Cortex of kidney (tissue), 1 donor: ENCODE measurements around the gene CST9L.
"Not testable (repeated sequence)": the region's sequence is repeated elsewhere in the genome, so short reads cannot be mapped to it uniquely, and the experiment has no call there.

ENCODE experiments used
- DNase-seq: peaks from one replicate; lab custom pipeline; 2025; lab: John Stamatoyannopoulos, UW

CST9L gene

DNA sequence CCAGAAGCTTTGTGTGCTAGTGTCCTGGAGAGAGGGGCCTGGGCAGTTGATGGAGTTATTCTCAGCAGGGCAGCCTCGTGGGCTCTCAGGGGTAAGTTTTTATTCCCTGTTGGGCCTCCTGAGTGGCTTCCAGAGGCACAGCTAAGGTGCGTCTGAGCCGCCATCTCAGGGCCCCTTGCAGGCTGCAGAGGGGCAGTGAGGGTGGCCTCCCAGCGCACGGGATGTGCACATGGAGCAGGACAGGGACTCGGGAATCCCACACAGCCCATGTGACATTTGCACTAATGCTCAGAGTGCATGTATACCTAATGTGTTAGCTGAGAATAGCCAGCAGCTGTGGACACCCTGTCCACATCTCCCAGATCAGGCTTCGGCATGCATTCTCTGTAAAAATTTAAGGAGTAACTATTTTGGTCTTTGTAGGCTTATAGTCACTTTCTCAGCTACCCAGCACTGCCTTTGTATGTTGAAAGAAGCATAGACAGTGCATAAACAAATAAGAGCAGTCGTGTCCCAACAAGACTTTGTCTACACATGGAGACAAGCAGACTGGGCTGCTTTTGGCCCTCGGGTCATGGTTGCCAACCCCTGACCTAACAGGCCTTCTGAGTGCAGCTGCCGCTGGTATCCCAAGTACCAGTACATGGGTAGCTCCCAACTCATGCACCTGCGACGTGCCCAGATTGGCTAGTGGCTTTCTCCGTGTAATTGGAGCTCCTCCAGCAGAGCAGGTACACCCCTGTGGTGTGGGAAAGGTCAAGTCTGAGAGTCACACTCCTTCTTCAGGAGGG lies 18.6 kb upstream of the CST9L start:
- no peak for DNase-seq

DNA sequence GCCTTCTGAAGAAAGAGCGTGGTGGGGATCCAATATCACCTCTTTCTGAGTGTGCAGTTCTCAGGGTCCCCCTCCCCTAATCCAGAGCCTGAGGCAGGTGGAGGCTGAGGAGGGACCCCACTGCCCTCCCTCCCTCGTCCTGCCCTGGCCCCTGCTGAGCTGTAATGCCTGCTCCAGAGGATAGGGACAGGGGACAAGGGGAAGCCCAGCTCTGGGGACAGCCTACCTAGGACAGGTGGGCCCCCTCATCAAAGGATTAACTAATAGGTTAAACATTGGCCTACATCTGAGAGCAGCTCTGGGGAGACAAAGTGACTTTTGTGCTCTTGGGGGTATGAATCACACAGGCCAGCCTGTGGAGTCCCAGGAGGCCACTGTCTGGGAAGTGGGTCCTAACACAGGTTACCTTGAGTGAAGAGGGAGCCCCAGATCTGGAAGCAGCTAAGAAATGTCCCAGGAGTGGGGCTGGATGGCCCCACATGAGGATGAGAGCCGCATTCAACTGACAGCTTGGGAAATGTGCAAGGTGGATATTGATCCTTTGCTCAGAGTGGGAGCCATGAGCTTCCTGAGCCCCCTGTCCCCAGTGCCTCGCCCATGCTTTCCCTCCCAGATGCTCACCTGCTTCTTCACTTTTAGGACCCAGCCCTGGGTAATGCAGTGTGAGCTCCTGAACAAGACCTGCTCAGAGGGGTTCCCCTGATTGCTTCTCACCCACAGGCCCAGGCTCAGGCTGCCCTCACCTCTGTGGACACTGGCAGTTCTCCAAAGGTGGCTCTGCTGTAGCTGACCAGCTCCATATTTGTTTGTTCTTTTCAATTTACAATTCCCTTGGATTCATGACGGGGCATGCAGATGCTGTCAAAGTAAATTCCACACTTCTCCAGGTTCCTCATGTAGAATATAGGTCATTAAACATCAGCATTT lies 17.8 kb upstream of the CST9L start:
- DNase-seq, result no peak

DNA sequence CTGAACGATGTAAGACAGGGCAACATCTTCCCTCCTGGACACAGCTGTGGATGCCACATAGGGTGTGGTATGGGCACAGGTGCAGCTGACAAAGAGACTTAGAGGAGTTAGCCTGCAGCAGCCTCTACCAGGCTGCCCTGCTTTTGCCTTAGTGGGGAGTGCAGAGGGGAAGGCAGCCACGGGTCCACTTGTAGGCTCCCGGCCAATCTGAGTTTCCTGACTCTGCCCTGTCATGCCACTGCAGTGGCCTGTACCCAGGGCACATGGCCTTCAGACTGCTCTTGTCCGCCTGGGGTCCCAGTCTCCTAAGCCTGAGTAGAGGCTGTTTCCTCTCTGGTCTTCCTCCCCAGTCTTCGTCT lies 17.1 kb upstream of the CST9L start:
- no peak for DNase-seq

DNA sequence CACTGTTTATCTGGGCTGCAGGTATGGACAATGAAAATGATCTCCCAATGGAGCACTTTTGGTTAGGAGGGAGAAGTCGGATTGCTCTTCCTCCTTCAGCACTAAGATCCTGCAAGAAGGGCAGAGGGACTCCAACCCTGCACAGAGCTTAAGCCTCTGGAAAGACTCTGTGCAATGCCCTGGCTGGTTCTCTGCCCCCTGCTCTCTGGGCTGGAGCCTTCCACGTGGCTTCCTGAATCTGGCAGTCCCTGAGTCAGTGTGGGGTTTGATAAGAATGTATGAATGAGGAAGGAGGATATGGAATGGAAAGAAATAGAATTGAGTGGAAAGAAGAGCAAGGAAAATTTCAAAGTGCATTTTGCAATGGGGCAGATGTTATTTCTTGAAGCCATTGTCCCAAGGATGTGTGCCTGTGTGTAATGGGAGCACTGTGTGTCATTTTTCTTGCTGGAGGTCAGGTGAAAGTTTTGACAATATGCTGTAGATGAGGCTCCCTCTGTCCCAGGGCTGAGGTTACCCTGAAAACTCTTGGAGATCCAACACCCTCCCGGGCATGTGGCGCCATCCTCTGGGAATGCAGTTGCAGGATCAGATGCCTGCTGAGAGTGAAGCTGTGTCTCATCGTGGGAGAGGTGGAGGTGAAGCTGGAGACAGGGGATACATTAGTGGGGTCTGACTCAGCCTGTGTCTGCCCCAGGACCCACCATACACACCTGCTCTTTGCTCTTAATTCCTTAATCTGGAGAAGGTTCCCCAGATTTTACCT lies 16.3 kb upstream of the CST9L start:
- no peak for DNase-seq

DNA sequence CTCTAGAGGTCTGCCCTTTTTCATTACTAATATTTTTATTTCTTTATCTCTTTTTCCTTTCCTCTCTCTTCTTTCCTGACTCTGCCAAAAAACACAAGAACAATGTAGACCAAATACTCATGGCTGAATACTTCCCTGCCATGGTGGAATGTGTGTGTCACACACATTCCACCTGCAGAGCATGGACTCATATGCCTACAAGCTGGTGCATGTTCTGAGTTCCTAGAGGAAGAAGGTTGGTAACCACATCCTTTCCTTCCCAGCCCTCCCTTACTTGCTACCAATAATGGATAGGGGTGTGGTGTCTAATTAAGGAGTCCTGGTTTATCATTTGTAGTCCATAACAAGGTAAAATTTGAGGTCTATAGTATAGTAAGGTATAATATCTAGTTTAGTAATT lies 15.2 kb upstream of the CST9L start:
- no peak for DNase-seq

DNA sequence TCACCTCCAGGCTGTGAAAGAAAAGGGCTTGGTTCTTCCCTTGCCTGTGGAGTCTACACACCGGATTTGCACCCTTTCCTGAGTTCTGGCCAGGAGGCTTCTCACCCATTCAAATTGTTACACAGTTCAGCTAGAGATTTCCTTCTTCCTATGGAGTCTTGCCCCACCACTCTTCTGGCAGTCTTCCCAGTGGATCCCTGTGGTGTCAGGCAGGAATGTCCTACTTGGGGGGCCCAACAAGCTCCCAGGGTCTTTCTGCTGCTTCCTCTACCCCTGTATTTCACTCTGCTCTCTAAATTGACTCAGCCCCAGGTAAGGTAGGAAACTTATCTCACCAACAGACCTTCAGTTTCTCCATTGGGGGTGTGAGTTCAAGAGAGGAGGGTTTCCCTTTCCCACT lies 14.0 kb upstream of the CST9L start:
- no peak for DNase-seq

DNA sequence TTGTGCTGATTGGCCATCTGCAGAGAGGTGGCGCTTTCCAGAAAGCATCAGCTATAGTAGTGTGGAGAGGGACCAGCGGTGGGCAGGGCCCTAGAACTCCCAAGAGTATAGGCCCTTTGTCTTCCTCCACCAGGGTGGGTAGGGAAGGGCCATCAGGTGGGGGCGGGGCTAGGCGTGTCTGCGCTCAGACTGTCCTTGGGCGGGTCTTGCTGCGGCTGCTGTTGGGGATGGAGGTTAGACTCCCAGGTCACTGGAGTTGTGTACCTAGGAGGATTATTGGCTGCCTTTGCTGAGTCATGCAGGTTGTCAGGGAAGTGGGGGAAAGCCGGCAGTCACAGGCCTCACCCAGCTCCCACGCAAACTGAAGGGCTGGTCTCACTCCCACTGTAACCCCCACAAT lies 13.5 kb upstream of the CST9L start:
- not testable (repeated sequence) for DNase-seq

DNA sequence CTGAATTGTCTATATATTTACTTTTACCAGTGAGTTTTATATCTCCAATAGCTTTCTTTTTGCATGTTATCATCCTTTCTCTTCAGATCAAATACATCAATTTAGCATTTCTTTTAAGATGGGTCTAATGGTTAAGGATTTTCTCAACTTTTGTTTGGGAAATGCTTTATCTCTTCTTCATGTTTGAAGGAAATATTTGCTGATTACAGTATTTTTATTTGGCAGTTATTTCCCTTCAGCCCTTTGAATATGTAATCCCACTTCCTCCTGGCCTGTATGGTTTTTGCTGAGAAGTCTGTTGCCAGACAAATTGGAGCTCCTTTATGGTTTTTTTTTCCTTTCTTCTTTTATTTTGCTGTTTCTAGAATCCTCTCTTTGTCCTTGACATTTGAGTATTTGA lies 6.7 kb upstream of the CST9L start:
- DNase-seq, result no peak

DNA sequence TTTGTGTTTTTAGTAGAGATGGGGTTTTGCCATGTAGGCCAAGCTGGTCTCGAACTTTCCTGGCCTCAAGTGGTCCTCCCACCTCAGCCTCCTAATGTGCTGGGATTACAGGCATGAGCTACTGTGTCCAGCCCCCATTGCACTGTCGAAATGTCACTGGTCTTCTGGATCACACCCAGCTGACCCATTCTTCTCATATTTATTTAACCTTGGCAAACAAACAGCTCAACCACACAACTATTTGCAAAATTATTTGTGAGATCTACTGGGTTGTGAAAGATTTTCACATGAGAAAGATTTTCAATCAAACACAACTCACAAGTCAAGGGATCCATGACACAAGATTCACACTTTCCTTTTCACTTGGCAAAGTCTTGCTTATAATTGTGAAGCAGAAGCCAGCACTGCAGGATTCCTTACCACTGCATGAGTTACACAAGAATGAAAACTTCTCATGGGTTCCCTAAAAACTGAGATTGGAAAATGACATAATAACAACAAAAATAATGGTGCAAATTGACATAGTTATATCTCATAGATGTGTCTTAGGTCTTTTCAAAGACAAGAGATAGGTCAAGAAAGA lies 2.0 kb upstream of the CST9L start:
- no peak for DNase-seq

DNA sequence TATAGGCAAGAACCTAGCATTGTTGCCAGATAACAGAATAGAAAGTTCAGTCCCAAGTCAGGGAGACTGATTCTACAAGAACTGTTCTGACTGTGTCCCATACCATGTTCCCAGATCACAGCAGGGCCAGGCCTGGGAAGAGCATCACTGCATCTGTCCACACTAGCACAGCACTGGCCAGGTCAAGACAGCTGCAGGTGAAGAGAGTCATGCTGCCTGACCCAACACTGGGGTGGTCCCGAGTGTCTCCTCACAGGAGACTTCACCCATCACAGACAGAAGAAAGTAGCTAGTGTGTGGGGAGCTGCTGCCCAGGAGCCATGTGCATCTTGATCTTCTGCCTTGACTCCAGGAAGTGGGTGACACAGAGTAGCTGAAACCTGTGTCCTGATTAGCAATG lies 1.3 kb upstream of the CST9L start:
- DNase-seq, result no peak

DNA sequence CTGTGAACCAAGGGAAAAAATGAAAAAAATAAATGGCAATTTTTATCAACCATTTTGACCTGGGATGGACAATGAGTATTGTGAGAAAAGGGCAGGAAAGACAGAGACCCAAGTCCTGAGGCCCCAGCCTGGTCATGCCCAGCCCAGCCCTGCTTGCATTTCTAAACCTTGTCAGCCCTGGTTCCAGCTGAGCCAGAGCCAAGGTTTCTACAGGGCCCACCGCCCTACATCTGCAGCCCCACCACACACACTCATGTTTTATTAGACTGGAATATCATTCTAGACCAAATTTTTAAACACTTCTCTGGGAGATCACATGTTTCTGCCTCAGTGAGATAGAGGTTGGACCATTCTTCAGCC lies 667 bp upstream of the CST9L start:
- no peak for DNase-seq

DNA sequence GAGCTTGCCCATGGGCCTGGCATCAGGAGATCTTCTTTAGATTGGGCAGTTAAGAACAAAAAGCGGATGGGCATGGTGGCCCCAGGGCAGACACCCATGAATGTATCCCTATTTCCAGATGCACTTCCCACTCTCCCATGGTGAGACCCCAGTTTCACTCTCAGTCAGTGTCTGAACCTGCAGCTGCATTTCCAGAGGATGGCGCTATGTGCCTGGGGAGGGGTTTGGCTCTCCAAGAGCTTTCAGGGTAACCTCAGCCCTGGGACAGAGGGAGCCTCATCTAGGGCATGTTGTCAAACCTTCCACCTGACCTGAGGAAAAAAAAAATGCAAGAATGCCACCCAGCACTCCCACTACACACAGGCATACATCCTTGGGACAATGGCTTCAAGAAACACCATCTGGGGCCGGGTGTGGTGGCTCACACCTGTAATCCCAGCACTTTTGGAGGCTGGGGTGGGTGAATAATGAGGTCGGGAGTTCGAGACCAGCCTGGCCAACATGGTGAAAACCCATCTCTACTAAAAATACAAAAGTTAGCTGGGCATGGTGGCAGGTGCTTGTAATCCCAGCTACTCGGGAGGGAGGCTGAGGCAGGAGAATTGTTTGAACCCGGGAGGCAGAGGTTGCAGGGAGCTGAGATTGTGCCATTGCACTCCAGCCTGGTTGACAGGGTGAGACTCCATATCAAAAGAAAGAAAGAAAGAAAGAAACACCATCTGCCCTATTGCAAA lies 1.9 kb downstream of the CST9L start:
- no peak for DNase-seq

DNA sequence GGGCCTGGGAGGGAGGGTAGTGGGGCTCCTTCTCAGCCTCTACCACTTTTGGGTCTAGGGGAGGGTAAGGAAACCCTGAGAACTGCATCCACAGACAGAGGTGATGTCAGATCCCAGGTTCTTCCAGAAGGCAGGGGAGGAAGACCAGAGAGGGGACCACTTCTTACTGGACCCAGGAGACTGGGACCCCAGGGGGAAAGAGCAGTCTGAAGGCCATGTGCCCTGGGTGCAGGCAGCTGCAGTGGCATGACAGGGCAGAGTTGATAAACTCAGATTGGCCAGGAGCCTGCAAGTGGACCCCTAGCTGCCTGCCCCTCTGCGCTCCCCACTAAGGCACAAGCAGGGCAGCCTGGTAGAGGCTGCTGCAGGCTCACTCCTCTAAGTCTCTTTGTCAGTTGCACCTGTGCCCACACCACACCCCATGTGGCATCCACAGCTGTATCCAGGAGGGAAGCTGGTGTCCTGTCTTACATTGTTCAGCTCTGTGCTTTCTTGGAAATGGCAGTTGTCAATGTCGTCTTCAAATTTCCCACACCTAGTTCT lies 2.7 kb downstream of the CST9L start:
- DNase-seq, result no peak

DNA sequence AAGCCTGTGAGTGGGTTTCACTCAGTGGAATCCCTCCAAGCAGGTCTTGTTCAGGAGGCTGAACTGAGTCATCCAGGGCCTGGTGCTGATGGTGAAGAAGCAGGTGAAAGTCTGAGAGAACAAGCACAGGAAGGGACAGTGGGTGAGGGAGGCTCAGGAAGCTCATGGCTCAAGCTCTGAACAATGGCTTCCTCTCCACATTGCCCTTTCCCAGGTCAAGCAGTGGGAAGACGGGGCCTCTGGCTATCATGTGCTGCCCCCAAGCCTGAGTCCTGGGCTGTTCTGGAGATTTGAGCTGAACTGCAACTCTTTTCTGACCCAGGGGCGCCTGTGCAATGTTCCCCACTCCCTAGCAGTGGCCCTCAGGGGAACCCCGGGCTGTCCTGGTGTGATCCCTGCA lies 3.4 kb downstream of the CST9L start:
- no peak for DNase-seq

DNA sequence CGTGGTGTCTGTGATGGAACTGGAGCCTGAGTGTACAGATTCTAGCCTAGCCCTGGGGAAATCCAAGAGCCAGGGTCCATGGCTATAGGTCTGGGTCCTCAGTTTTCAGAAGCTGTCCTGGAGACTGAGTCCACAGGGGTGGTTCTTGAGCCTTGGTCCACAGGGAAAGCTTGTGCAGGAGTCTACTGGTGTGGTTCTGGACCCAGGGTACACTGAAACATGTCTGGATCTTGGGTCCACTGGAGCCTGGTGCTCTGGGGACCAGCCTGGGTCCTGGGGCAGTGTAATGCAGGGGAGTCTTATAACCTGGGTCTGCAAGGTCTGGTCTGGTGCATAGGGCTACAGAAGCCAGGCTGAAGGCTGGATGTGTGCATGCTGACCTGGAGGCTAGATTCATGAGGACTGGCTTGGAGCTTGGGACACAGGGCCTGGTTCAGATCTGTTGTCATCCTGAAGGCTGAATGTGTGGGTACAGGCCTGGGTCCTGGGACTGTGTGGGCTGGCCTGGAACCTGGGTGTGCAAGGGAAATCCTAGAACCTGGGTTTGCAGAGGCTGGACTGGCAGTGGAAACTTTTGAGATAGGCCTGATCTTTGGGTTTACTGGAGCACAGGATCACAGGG lies 5.5 kb downstream of the CST9L start:
- DNase-seq, result no peak

DNA sequence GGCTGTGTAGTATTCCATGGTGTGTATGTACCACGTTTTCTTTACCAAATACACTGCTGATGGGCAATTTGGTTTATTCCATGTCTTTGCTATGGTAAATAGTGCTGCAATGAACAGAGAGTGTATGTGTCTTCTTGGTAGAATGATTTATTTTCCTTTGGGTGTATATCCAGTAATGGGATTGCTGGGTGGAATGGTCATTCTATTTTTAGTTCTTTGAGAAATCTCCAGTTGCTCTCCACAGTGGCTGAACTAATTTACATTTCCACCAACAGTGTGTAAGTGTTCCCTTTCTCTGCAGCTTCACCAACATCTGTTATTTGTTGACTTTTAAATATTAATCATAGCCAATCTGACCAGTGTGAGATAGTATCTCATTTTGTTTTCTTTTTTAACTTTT lies 13.9 kb downstream of the CST9L start:
- no peak for DNase-seq

DNA sequence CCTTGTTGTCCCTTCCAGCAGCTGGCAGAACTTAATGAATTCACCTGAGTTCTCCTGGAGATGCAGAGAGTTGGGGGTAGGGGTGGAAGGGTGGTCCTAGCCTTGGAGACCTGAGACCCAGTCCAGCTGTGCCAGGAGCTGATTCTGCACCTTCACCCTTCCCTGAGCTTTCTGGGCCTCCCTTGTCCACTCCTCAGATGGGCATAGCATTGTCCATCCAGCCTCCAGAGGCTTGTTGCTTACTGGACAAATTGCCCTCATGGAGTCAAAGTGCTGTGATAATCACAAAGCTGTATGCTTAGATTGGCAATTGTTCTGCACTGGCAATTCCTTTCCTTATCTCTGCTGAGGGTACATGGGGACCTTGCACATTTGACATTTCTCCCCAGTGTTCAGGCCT lies 16.5 kb downstream of the CST9L start:
- DNase-seq, result no peak

DNA sequence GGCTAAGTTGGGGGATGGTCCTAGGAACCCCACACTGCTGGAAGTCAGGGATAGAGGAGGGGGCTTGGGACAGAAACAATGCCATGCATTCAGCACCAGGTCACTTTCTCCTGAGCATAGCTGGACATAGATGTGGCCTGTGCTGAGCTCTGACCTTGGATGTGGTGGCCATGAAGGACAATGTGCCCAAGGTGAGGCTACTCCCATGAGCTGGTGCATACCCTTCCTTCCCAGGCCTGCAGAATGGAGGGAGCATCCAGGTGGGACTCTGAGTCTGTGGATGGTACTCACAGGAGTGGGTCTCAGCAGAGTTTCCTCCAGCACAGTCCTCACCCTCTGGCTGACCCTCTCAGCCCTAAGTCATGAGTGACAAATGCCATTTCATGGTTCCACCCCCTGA lies 16.9 kb downstream of the CST9L start:
- DNase-seq, result no peak

DNA sequence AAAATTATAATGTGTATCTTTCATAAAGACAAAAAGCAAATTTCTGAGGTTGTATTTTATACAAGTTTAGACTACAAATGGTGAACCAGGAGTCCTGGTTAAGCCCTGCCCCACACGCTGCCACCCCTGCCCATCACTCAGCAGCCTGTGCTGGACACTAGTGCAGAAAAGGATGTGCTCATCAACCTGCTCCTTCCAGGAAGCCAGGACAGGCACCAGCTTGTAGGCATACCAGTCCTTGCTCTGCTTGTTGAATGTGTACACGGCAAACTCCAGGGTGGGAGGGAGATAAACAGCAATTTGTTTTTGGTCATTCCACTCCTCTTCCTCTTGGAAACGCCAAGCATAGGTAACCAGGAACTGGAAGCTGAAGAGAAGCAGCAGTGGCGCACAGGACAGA lies 18.1 kb downstream of the CST9L start:
- DNase-seq, result no peak

DNA sequence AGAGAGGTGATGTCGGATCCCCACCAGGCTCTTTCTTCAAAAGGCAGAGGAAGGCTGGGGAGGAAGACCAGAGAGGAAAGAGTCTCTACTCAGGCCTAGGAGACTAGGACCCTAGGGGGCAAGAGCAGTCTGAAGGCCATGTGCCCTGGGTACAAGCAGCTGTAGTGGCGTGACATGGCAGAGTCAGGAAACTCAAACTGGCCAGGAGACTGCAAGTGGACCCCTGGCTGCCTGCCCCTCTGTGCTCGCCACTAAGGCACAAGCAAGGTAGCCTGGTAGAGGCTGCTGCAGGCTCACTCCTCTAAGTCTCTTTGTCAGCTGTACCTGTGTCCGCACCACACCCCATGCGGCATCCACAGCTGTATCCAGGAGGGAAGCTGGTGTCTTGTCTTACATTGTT lies 19.9 kb downstream of the CST9L start:
- DNase-seq, result no peak

DNA sequence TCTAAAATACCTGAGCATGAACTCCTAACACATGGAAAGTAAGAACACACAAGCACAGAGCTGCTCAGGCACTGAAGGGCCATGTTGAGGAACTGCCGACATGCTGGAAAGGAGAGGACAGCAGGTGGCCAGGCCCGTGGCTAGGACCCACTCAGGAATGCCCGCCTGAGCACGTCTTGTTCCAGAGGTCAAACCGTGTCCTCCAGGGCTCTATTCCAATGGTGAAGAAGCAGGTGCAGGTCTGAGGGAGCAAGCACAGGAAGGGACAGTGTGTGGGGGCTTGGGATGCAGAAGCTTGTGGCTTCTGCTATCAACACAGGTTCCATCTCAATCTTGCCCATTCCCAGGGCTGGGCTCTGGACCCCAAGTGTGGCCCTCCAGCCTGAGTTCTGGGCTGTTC lies 20.7 kb downstream of the CST9L start:
- no peak for DNase-seq
